Cardiac fibroblast (primary cell): ENCODE measurements around the gene MAML2.

Source experiments
- DNase-seq, 2 donors: peaks; one replicate each; pipeline versions ENCODE4 v3.0.0 to v3.0.0-alpha.2; 2010; ENCODE audit warnings: low read depth in 2 of 2
- H3K4me3 ChIP-seq, 2 donors: replicated peaks in 1 of 2; 1 replicate in 1 of 2; 2 replicates in 1 of 2; pipeline ENCODE4 v1.5.1; 2011; ENCODE audit warnings: low read depth in 2 of 2, low read length in 2 of 2, mild to moderate bottlenecking in 2 of 2, moderate library complexity in 1 of 2
- TF ChIP-seq, protein P1 (sequence below): IDR thresholded peaks from one replicate; pipeline ENCODE4 v1.5.1; 2011; ENCODE audit warnings: low read depth, mild to moderate bottlenecking, low read length, inconsistent platforms

The MAML2 gene

GRCh38 chr11:96342961-96343711 lies at the start of gene MAML2:
Gene MAML2, minus strand, starts transcription at chr11:96343195. Its CDS starts 1,300 bp downstream, at chr11:96341895.
- TF ChIP-seq, protein P1, sequence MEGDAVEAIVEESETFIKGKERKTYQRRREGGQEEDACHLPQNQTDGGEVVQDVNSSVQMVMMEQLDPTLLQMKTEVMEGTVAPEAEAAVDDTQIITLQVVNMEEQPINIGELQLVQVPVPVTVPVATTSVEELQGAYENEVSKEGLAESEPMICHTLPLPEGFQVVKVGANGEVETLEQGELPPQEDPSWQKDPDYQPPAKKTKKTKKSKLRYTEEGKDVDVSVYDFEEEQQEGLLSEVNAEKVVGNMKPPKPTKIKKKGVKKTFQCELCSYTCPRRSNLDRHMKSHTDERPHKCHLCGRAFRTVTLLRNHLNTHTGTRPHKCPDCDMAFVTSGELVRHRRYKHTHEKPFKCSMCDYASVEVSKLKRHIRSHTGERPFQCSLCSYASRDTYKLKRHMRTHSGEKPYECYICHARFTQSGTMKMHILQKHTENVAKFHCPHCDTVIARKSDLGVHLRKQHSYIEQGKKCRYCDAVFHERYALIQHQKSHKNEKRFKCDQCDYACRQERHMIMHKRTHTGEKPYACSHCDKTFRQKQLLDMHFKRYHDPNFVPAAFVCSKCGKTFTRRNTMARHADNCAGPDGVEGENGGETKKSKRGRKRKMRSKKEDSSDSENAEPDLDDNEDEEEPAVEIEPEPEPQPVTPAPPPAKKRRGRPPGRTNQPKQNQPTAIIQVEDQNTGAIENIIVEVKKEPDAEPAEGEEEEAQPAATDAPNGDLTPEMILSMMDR, result peak; percentile 89
- H3K4me3 ChIP-seq, result peak within 1 kb of the TSS; percentile 65 to 66
- DNase-seq, result peak; percentile 96 to 97

- H3K4me3 ChIP-seq, result no peak overlapping the region
- TF ChIP-seq, protein P1, result peak; percentile 6
- peak in 1 of 2 donors; percentile 15 for DNase-seq
These were observed 48.8 kb upstream of the MAML2 start for GRCh38 chr11:96391698-96392307.

- H3K4me3 ChIP-seq, result peak overlapping the region; percentile 91 to 92
- TF ChIP-seq, protein P1, result no peak
- peak; percentile 55 to 77 for DNase-seq
These were observed 47.4 kb upstream of the MAML2 start for GRCh38 chr11:96390488-96390792.

GRCh38 chr11:96389720-96390487 lies 46.9 kb upstream of the MAML2 start, which contains the start of the genes CCDC82 and JRKL:
Gene CCDC82, minus strand, starts transcription at chr11:96389912. Its CDS starts 5,165 bp downstream, at chr11:96384747.
Gene JRKL, plus strand, starts transcription at chr11:96390013. Its CDS starts 637 bp downstream, at chr11:96390650.
- DNase-seq, result peak; percentile 95 to 97
- peak within 1 kb of the TSS; percentile 91 to 92 for H3K4me3 ChIP-seq
- TF ChIP-seq, protein P1, result no peak

DNA sequence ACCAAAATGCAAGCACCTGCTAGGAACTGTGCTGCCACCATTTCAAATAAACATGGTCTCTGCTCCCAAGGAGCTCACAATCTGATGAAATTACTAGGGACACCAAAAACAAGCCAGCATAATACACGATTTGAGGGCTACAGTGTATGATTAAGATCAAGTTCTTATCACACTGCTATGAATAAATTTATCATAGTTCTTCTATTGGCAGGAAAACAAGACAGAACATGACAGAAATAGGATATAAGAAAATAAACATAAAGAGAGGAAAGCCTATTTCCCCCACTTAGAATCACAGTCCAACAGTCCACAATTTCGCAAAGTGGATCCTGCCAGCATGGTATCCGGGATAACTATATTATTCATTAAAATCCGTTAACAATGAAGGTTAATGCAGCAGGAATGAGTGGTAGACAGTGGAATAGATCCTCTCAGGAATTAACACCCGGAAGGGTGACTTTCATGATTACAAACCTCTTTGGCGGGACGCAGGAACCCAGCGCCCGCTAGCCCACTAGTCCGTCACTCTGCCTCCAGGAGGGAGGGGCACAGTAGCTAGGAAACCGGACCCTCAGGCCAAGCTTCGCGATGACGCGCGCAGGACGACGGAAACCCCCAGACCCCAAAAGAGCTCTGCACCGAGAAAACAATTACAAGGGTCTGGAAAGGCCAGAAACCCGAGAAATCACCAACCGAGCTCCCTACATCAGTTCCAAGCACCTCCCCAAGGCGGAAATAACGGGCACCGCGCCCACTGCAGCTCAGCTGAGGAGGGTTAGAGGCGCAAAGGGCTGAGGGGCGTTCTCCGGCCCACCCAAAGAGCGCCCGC lies 46.1 kb upstream of the MAML2 start:
- H3K4me3 ChIP-seq, result peak overlapping the region; percentile 91 to 92
- DNase-seq, result no peak
- TF ChIP-seq, protein P1, result no peak

DNA sequence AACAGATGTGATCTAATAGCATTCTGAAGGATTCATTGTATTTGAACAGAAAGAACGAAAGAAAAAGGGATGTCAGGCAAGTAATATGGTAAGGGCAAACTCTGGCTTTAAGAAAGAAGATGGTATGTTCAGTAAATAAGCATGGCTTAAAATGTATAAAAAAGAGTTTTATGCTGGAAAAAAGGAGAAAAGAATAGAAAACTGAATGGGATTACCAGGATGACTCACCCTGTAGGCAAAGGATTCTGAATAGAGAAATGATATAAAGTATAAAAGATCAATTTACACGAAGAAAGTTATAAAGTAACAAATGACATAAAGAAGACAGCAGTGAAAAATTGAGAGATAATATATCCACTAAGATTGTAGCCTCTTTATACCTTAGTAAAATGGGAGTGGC lies 42.2 kb upstream of the MAML2 start:
- H3K4me3 ChIP-seq, result no peak overlapping the region
- TF ChIP-seq, protein P1, result no peak
- DNase-seq, result no peak
